Fibroblast of mammary gland (primary cell): Measurements from ENCODE around the gene CTLA4.

Experiments used
- DNase-seq: peaks from one replicate; pipeline ENCODE4 v3.0.0-alpha.2; 2010; ENCODE audit warnings: low read depth
- H3K4me3 ChIP-seq: 2 replicates; pipeline ENCODE4 v1.5.1; 2011; ENCODE audit warnings: low read depth, mild to moderate bottlenecking, low read length, moderate library complexity; ENCODE audit not compliant: control insufficient read depth
- TF ChIP-seq, protein P1 (sequence below): conservative IDR thresholded peaks from 2 replicates; pipeline ENCODE4 v1.5.1; 2011; ENCODE audit warnings: low read depth, low read length, inconsistent platforms; ENCODE audit not compliant: control insufficient read depth, insufficient read depth

CTLA4 gene

GRCh38 chr2:203893401-203893800 lies 25.8 kb downstream of the CTLA4 start:
- H3K4me3 ChIP-seq = no peak overlapping the region
- DNase-seq = peak; percentile 78
- TF ChIP-seq, protein P1, sequence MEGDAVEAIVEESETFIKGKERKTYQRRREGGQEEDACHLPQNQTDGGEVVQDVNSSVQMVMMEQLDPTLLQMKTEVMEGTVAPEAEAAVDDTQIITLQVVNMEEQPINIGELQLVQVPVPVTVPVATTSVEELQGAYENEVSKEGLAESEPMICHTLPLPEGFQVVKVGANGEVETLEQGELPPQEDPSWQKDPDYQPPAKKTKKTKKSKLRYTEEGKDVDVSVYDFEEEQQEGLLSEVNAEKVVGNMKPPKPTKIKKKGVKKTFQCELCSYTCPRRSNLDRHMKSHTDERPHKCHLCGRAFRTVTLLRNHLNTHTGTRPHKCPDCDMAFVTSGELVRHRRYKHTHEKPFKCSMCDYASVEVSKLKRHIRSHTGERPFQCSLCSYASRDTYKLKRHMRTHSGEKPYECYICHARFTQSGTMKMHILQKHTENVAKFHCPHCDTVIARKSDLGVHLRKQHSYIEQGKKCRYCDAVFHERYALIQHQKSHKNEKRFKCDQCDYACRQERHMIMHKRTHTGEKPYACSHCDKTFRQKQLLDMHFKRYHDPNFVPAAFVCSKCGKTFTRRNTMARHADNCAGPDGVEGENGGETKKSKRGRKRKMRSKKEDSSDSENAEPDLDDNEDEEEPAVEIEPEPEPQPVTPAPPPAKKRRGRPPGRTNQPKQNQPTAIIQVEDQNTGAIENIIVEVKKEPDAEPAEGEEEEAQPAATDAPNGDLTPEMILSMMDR = no peak

GRCh38 chr2:203893840-203894239 lies 26.3 kb downstream of the CTLA4 start:
- no peak for DNase-seq
- no peak overlapping the region for H3K4me3 ChIP-seq
- TF ChIP-seq, protein P1 = no peak

- no peak for DNase-seq
- TF ChIP-seq, protein P1 = no peak
- H3K4me3 ChIP-seq = no peak overlapping the region
These were observed 26.7 kb downstream of the CTLA4 start for GRCh38 chr2:203894262-203894661.

- no peak for DNase-seq
- no peak overlapping the region for H3K4me3 ChIP-seq
- TF ChIP-seq, protein P1 = no peak
These were observed 30.0 kb downstream of the CTLA4 start for GRCh38 chr2:203897544-203897943.

DNA sequence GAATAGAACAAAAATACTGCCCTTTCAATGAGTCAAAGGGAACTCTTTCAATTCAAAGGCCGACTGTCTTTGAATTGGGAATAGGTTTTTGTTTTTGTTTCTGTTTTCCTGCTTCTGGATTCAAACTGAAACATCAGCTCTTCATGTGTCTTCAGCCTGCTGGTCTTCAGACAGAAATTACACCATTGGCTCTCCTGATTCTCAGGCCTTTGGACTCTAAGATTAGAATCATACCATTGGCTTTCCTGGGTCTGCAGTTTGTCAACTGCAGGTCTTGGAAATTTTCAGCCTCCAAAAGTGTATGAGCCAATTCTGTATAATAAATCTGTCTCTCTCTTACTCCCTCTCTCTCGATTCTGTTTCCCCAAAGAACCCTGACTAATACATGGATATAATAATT lies 31.1 kb downstream of the CTLA4 start:
- TF ChIP-seq, protein P1 = no peak
- no peak for DNase-seq
- H3K4me3 ChIP-seq = no peak overlapping the region

DNA sequence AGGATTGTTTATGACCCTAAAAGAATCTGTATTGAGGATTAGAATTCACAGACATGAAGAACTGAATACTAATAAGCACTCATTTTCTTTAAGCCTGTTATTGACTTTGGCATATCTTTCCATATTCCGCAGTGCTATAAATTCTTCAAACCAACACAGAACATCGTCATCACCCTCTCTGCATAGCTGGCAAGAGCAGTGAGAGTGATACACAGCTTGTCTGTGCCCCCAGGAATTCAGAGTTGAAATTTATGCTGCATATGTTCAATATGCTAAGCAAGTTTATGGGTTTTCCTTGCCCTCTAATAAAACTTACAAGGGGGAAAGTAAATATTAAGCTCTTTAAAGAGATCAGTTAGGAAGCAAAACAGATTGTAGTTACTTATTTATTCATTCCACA lies 32.7 kb downstream of the CTLA4 start:
- DNase-seq = no peak
- TF ChIP-seq, protein P1 = no peak
- no peak overlapping the region for H3K4me3 ChIP-seq

DNA sequence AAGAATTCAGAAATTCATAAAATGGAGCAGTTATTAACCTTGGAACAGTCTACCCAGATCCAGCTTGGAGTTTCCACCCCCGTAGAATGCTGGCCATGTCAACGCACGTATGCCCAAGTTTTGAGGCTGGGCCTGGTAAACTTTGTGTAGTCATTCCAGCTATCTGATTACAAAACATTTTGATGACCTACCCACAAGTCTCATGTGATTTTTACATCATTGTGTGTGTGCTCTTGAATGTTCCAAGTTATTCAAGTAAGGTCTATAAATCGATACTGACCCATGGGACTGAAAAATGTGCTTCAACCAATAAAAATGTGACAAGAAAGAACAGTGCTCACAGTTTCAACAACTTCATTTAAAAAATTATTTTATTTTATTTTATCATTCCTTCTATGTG lies 36.5 kb downstream of the CTLA4 start:
- TF ChIP-seq, protein P1 = no peak
- peak; percentile 65 for DNase-seq
- no peak overlapping the region for H3K4me3 ChIP-seq
